IPS-NIHi7 (cell line): ENCODE measurements around the gene CCDC51.
"Not testable (repeated sequence)": the region's sequence is repeated elsewhere in the genome, so short reads cannot be mapped to it uniquely, and the experiment has no call there.

Experiments used
- DNase-seq: peaks from one replicate; pipeline ENCODE4 v3.0.0; 2012; ENCODE audit warnings: mixed read lengths; ENCODE audit errors: extremely low spot score

The CCDC51 gene

GRCh38 chr3:48466386-48467109 lies 26.6 kb upstream of the CCDC51 start:
- no peak for DNase-seq

GRCh38 chr3:48465531-48466378 lies 25.8 kb upstream of the CCDC51 start:
- peak; percentile 99 for DNase-seq

GRCh38 chr3:48465237-48465530 lies 25.3 kb upstream of the CCDC51 start:
- DNase-seq = no peak

- DNase-seq = no peak
Measured at GRCh38 chr3:48464713-48465221, 24.8 kb upstream of the CCDC51 start.

GRCh38 chr3:48463703-48464102 lies 23.8 kb upstream of the CCDC51 start:
- DNase-seq = no peak

DNA sequence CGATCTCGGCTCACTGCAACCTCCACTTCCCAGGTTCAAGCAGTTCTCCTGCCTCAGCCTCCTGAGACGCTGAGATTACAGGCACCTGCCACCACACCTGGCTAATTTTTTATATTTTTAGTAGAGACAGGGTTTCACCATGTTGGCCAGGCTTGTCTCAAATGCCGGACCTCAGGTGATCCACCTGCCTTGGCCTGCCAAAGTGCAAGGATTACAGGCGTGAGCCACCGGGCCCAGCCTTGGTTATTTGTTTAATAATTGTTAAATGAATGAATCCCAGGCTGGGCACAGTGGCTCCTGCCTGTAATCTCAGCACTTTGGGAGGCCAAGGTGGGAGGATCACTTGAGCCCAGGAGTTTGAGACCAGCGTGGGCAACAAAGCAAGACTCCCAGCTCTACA lies 21.8 kb upstream of the CCDC51 start:
- DNase-seq = not testable (repeated sequence)

GRCh38 chr3:48460517-48460902 lies 20.6 kb upstream of the CCDC51 start:
- no peak for DNase-seq

- no peak for DNase-seq
Measured at GRCh38 chr3:48459773-48460516, 20.0 kb upstream of the CCDC51 start.

GRCh38 chr3:48459331-48459730 lies 19.4 kb upstream of the CCDC51 start:
- no peak for DNase-seq

DNA sequence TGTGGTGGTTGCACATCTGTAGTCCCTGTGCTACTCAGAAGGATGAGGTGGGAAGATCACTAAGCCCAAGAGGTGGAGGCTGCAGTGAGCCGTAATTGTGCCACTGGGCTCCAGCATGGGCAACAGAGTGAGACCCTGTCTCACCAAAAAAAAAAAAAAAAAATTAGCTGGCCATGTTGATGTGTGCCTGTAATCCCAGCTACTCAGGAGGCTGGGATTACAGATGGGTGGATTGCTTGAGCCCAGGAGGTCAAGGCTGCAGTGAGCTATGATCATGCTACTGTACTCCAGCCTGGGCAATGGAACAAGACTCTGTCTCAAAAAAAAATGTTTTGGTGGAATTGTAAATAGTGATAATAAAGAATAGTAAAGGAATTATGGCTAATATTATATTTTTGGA lies 16.5 kb upstream of the CCDC51 start:
- DNase-seq = no peak

DNA sequence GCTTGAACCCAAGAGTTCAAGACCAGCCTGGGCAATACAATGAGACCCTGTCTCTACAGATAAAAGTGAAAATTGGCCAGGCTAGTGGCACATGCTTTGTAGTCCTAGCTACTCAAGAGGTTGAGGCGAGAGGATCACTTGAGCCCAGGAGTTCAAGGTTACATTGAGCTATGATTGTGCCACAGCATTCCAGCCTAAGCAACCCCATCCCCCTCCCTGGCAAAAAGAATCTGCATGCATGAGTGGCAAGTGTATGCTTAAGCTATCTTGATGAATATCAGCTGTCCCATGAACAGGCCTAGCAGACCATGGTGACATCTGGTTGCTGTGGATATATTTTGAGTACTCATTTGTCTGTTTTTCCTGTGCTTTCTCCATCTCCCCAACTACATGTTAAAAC lies 11.4 kb upstream of the CCDC51 start:
- DNase-seq = no peak

DNA sequence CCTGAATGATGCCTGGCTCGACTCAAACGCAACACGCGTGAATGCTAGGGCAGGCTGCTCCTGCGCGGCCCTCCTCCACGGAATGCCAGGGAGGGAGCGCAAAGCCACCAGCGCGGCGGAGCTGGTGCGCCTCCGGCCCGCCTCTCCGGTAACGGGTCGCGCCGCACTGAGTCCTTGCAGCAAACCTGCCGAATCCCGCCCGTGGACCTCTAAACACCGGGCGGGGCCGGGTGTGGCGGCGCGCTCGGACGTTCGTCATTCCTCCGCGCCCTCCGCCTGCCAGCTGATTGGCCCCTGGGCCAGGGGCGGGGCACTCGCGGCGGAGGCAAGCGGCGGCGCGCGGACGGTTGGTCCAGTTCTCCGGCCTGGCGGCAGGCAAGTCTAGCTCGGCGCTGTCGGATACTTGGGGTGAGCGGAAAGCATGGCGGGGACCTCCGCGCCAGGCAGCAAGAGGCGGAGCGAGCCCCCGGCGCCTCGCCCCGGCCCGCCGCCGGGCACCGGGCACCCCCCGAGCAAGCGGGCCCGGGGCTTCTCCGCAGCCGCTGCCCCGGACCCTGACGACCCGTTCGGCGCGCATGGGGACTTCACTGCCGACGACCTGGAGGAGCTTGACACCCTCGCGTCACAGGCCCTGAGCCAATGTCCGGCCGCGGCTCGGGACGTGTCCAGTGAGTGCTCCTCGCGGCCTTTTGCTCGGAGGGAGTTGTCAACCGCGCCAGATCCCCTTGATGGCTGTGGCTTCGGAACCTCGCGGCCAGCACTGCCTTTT lies 6.7 kb upstream of the CCDC51 start, which contains the start of gene ATRIP:
TSS of gene ATRIP (plus strand) at position 313 of the 769 bp plus-strand sequence. CDS start at position 422, 109 bp downstream.
- peak; percentile 94 for DNase-seq

DNA sequence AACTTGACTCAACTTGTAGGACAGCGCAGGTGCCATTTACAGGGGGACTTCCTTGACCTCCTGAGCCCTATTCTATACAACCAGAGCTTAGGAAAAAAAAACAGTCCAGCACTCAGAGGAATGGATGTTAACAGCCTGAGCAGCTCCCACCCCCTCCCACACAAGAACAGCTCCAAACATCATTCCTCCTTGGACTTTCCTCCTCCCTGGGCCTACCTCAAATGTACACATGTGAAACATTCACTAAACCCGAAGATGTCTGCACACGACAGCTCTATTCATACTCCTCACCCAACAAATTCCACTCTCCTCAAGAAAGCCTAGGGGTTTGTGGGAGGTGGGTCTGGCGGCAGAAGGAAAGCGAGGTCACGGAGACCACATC lies 6.1 kb upstream of the CCDC51 start:
- DNase-seq = no peak

GRCh38 chr3:48445277-48445882 lies 5.5 kb upstream of the CCDC51 start:
- no peak for DNase-seq

DNA sequence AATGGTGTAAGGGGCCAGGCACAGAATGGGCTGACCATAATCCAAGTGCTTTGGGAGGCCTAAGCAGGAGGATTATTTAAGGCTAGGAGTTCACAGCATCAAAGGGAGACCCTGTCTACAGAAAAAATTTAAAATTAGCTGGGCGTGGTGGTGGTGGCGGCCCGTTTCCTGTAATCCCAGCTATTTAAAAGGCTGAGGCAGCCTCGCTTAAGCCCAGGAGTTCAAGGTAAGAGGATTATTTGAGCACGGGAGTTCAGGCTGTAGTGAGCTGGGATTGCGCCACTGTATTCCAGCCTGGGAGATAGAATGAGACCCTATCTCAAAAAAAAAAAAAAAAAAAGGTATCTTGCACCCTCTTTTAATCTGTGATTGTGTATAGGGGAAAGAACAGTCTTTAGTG lies 2.0 kb upstream of the CCDC51 start:
- no peak for DNase-seq

- DNase-seq = no peak
Measured at GRCh38 chr3:48440590-48440958, 655 bp upstream of the CCDC51 start.

GRCh38 chr3:48437812-48438211 lies 2.1 kb downstream of the CCDC51 start:
- no peak for DNase-seq

GRCh38 chr3:48436855-48437254 lies 3.1 kb downstream of the CCDC51 start:
- DNase-seq = no peak

- DNase-seq = no peak
Measured at GRCh38 chr3:48436477-48436787, 3.5 kb downstream of the CCDC51 start.

GRCh38 chr3:48435774-48436476 lies 4.0 kb downstream of the CCDC51 start:
- peak; percentile 89 for DNase-seq

- DNase-seq = no peak
Measured at GRCh38 chr3:48435223-48435595, 4.7 kb downstream of the CCDC51 start.
